GM18868 (cell line): ENCODE measurements around the gene SLC35F5.
"Not testable (repeated sequence)": the region's sequence is repeated elsewhere in the genome, so short reads cannot be mapped to it uniquely, and the experiment has no call there.

ENCODE experiments used
- ATAC-seq: cut with Tn5 transposase; IDR thresholded peaks from one replicate; pipeline ENCODE4 v1.9.1; 2021; ENCODE audit warnings: mild to moderate bottlenecking, moderate library complexity; ENCODE audit not compliant: unreplicated experiment

Gene SLC35F5

GRCh38 chr2:113755835-113756354, 547 bp downstream of the SLC35F5 start:
- ATAC-seq, result peak; percentile 45

- no peak for ATAC-seq
Measured at GRCh38 chr2:113755035-113755834, 1.2 kb downstream of the SLC35F5 start.

GRCh38 chr2:113754160-113754559, 2.3 kb downstream of the SLC35F5 start:
- no peak for ATAC-seq

GRCh38 chr2:113750385-113750784, 6.1 kb downstream of the SLC35F5 start:
- ATAC-seq, result no peak

GRCh38 chr2:113741091-113741490, 15.4 kb downstream of the SLC35F5 start:
- no peak for ATAC-seq

- no peak for ATAC-seq
Measured at GRCh38 chr2:113739849-113740248, 16.6 kb downstream of the SLC35F5 start.

- peak; percentile 98 for ATAC-seq
Measured at GRCh38 chr2:113734185-113734584, 22.3 kb downstream of the SLC35F5 start.

GRCh38 chr2:113724010-113724409, 32.4 kb downstream of the SLC35F5 start:
- ATAC-seq, result no peak

- ATAC-seq, result no peak
Measured at GRCh38 chr2:113723411-113723810, 33.0 kb downstream of the SLC35F5 start.

- no peak for ATAC-seq
Measured at GRCh38 chr2:113720167-113720566, 36.3 kb downstream of the SLC35F5 start.

GRCh38 chr2:113716291-113716690, 40.2 kb downstream of the SLC35F5 start:
- ATAC-seq, result no peak

- ATAC-seq, result no peak
Measured at GRCh38 chr2:113712941-113713340, 43.5 kb downstream of the SLC35F5 start.

- ATAC-seq, result no peak
Measured at GRCh38 chr2:113711851-113712250, 44.6 kb downstream of the SLC35F5 start.

GRCh38 chr2:113709022-113709421, 47.4 kb downstream of the SLC35F5 start:
- no peak for ATAC-seq

GRCh38 chr2:113707106-113707505, 49.3 kb downstream of the SLC35F5 start:
- no peak for ATAC-seq

GRCh38 chr2:113705982-113706523, 50.4 kb downstream of the SLC35F5 start:
- ATAC-seq, result no peak

GRCh38 chr2:113704300-113704993, 52.0 kb downstream of the SLC35F5 start:
- not testable (repeated sequence) for ATAC-seq

GRCh38 chr2:113703386-113704299, 52.8 kb downstream of the SLC35F5 start:
- no peak for ATAC-seq

GRCh38 chr2:113700186-113700841, 56.1 kb downstream of the SLC35F5 start:
- peak; percentile 60 for ATAC-seq

GRCh38 chr2:113698892-113699447, 57.5 kb downstream of the SLC35F5 start:
- peak; percentile 81 for ATAC-seq
